HEK293T (cell line): ENCODE results near the gene ATG7.

Source experiments
- CTCF ChIA-PET: fragments of 350-600 bp; formaldehyde crosslinking; extraction: SDS; loops from one replicate; lab custom pipeline; 2021; ENCODE audit warnings: antibody characterized with exemption, inconsistent platforms; lab: Yijun Ruan, JAX
- POLR2A ChIA-PET: fragments of 350-600 bp; formaldehyde crosslinking; extraction: SDS; loops from one replicate; lab custom pipeline; 2020; ENCODE audit warnings: antibody characterized with exemption, inconsistent platforms; lab: Yijun Ruan, JAX
- DNase-seq: peaks from one replicate; pipeline ENCODE4 v3.0.0; 2012; ENCODE audit warnings: mixed read lengths; ENCODE audit errors: extremely low spot score
- ARNT ChIP-seq: fragments of 450-650 bp; IDR thresholded peaks from 2 replicates; pipeline ENCODE4 v1.6.1; 2017; ENCODE audit warnings: mild to moderate bottlenecking
- BHLHE40 ChIP-seq: fragments of 450-650 bp; IDR thresholded peaks from 2 replicates; pipeline ENCODE4 v1.6.1; 2016; ENCODE audit warnings: mild to moderate bottlenecking, moderate library complexity, borderline replicate concordance
- CTBP1 ChIP-seq: fragments of 450-650 bp; IDR thresholded peaks from 2 replicates; pipeline ENCODE4 v1.6.1; 2016; ENCODE audit warnings: borderline replicate concordance
- ELF4 ChIP-seq: fragments of 450-650 bp; IDR thresholded peaks from 2 replicates; pipeline ENCODE4 v1.6.1; 2017; ENCODE audit warnings: antibody characterized with exemption
- FOXA1 ChIP-seq: fragments of 450-650 bp; IDR thresholded peaks from 2 replicates; pipeline ENCODE4 v1.6.1; 2016; ENCODE audit warnings: mild to moderate bottlenecking
- FOXK2 ChIP-seq: fragments of 450-650 bp; IDR thresholded peaks from 2 replicates; pipeline ENCODE4 v1.6.1; 2016; ENCODE audit warnings: mild to moderate bottlenecking
- FOXM1 ChIP-seq: fragments of 450-650 bp; IDR thresholded peaks from 2 replicates; pipeline ENCODE4 v1.6.1; 2017; ENCODE audit warnings: mild to moderate bottlenecking, borderline replicate concordance
- HDGF ChIP-seq: fragments of 450-650 bp; IDR thresholded peaks from 2 replicates; pipeline ENCODE4 v1.6.1; 2017; ENCODE audit warnings: antibody characterized with exemption, borderline replicate concordance
- L3MBTL2 ChIP-seq: fragments of 450-650 bp; conservative IDR thresholded peaks from 2 replicates; pipeline ENCODE4 v1.6.1; 2016; ENCODE audit warnings: mild to moderate bottlenecking
- LEF1 ChIP-seq: fragments of 450-650 bp; IDR thresholded peaks from 2 replicates; pipeline ENCODE4 v1.6.1; 2017; ENCODE audit warnings: mild to moderate bottlenecking, borderline replicate concordance
- NFRKB ChIP-seq: fragments of 450-650 bp; IDR thresholded peaks from 2 replicates; pipeline ENCODE4 v1.6.1; 2016; ENCODE audit warnings: mild to moderate bottlenecking, moderate library complexity
- PKNOX1 ChIP-seq: fragments of 450-650 bp; IDR thresholded peaks from 2 replicates; pipeline ENCODE4 v1.6.1; 2016
- SP1 ChIP-seq: fragments of 450-650 bp; IDR thresholded peaks from 2 replicates; pipeline ENCODE4 v1.6.1; 2017
- SUZ12 ChIP-seq: fragments of 450-650 bp; IDR thresholded peaks from 2 replicates; pipeline ENCODE4 v1.6.1; 2016; ENCODE audit warnings: mild to moderate bottlenecking
- TARDBP ChIP-seq: fragments of 450-650 bp; IDR thresholded peaks from 2 replicates; pipeline ENCODE4 v1.6.1; 2016
- ZNF384 ChIP-seq: fragments of 450-650 bp; IDR thresholded peaks from 2 replicates; pipeline ENCODE4 v1.6.1; 2016

The ATG7 gene

GRCh38 chr3:11288021-11288491 is 15.9 kb downstream of the ATG7 start:
- TF ChIP-seq L3MBTL2: no peak
- TF ChIP-seq FOXK2: no peak
- no peak for TF ChIP-seq ZNF384
- TF ChIP-seq HDGF: no peak
- no peak for TF ChIP-seq FOXA1
- no peak for TF ChIP-seq TARDBP
- TF ChIP-seq ARNT: no peak
- no peak for TF ChIP-seq BHLHE40
- TF ChIP-seq SP1: no peak
- TF ChIP-seq NFRKB: no peak
- ChIA-PET POLR2A (interaction anchor here (2.2 kb wide), 1 partner anchor 15 kb away, joined by 20 read pairs; the partner anchor contains the start of gene ATG7), CTCF (interaction anchor here (1.1 kb wide), 1 partner anchor 47 kb away, joined by 3 read pairs; no protein-coding TSS in a partner anchor)
- DNase-seq: no peak

- ChIA-PET CTCF (interaction anchor here (1.1 kb wide), 1 partner anchor 46 kb away, joined by 3 read pairs; no protein-coding TSS in a partner anchor), POLR2A (interaction anchor here (2.2 kb wide), 1 partner anchor 16 kb away, joined by 20 read pairs; the partner anchor contains the start of gene ATG7)
- no peak for TF ChIP-seq FOXK2
- no peak for TF ChIP-seq NFRKB
- TF ChIP-seq L3MBTL2: no peak
- no peak for TF ChIP-seq ZNF384
- no peak for TF ChIP-seq ARNT
- TF ChIP-seq BHLHE40: no peak
- TF ChIP-seq CTBP1: no peak
- no peak for TF ChIP-seq PKNOX1
- TF ChIP-seq SP1: no peak
- no peak for TF ChIP-seq HDGF
- TF ChIP-seq FOXM1: no peak
- no peak for TF ChIP-seq SUZ12
- TF ChIP-seq FOXA1: no peak
- no peak for DNase-seq
These were observed 16.8 kb downstream of the ATG7 start for GRCh38 chr3:11288786-11289637.

- no peak for TF ChIP-seq SP1
- no peak for TF ChIP-seq SUZ12
- TF ChIP-seq HDGF: no peak
- no peak for TF ChIP-seq NFRKB
- TF ChIP-seq BHLHE40: no peak
- TF ChIP-seq PKNOX1: no peak
- no peak for TF ChIP-seq TARDBP
- no peak for TF ChIP-seq LEF1
- no peak for TF ChIP-seq ARNT
- no peak for TF ChIP-seq ELF4
- no peak for TF ChIP-seq FOXA1
- no peak for TF ChIP-seq CTBP1
- TF ChIP-seq FOXM1: no peak
- no peak for TF ChIP-seq L3MBTL2
- TF ChIP-seq FOXK2: no peak
- no peak for TF ChIP-seq ZNF384
- DNase-seq: no peak
- CTCF ChIA-PET: no interaction called here
- POLR2A ChIA-PET: interaction anchor here (2.2 kb wide), 1 partner anchor 17 kb away, joined by 20 read pairs; the partner anchor contains the start of gene ATG7
These were observed 17.7 kb downstream of the ATG7 start for GRCh38 chr3:11289864-11290263.

- ChIA-PET POLR2A (interaction anchor here (0.8 kb wide), 1 partner anchor 19 kb away, joined by 3 read pairs; the partner anchor contains the start of gene ATG7), CTCF (no interaction called here)
- TF ChIP-seq TARDBP: no peak
- TF ChIP-seq ELF4: no peak
- TF ChIP-seq FOXA1: no peak
- TF ChIP-seq PKNOX1: no peak
- no peak for TF ChIP-seq ZNF384
- no peak for TF ChIP-seq SP1
- TF ChIP-seq NFRKB: no peak
- no peak for TF ChIP-seq HDGF
- TF ChIP-seq FOXK2: no peak
- no peak for TF ChIP-seq L3MBTL2
- no peak for TF ChIP-seq ARNT
- no peak for TF ChIP-seq BHLHE40
- TF ChIP-seq FOXM1: no peak
- no peak for TF ChIP-seq CTBP1
- TF ChIP-seq SUZ12: no peak
- TF ChIP-seq LEF1: no peak
- no peak for DNase-seq
These were observed 18.8 kb downstream of the ATG7 start for GRCh38 chr3:11290743-11291680.

- ChIA-PET CTCF (no interaction called here), POLR2A (interaction anchor here (0.8 kb wide), 1 partner anchor 20 kb away, joined by 3 read pairs; the partner anchor contains the start of gene ATG7)
- DNase-seq: no peak
- TF ChIP-seq ELF4: no peak
- no peak for TF ChIP-seq PKNOX1
- no peak for TF ChIP-seq HDGF
- TF ChIP-seq SP1: no peak
- TF ChIP-seq FOXA1: no peak
- no peak for TF ChIP-seq ARNT
- TF ChIP-seq CTBP1: no peak
- no peak for TF ChIP-seq TARDBP
- TF ChIP-seq ZNF384: no peak
- TF ChIP-seq L3MBTL2: no peak
- TF ChIP-seq SUZ12: no peak
- no peak for TF ChIP-seq FOXK2
- no peak for TF ChIP-seq NFRKB
- no peak for TF ChIP-seq LEF1
- no peak for TF ChIP-seq FOXM1
- no peak for TF ChIP-seq BHLHE40
These were observed 19.6 kb downstream of the ATG7 start for GRCh38 chr3:11291808-11292207.
